GM21381 (cell line): ENCODE measurements around the gene SPATS2.
A peak's percentile ranks its signal among the peaks of the same experiment; 100 is the strongest.
"Not testable (repeated sequence)": the region's sequence is repeated elsewhere in the genome, so short reads cannot be mapped to it uniquely, and the experiment has no call there.

Experiments
- ATAC-seq: cut with Tn5 transposase; IDR thresholded peaks from one replicate; pipeline ENCODE4 v1.9.1; 2021; ENCODE audit warnings: mild to moderate bottlenecking, moderate library complexity; ENCODE audit not compliant: unreplicated experiment

SPATS2 gene

DNA sequence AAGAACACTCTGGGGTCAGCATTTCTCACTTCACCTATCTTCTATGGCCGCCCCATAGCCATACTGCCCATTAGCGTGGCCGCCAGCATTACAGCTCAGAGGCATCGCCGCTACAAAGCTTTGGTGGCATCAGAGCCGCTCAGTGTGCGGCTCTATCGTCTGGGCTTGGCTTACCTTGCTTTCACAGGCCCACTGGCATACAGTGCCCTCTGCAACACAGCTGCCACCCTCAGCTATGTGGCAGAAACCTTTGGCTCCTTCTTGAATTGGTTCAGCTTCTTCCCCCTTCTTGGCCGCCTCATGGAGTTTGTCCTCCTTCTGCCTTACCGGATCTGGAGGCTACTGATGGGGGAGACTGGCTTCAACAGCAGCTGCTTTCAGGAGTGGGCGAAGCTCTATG lies 18.0 kb upstream of the SPATS2 start:
- ATAC-seq, result no peak

DNA sequence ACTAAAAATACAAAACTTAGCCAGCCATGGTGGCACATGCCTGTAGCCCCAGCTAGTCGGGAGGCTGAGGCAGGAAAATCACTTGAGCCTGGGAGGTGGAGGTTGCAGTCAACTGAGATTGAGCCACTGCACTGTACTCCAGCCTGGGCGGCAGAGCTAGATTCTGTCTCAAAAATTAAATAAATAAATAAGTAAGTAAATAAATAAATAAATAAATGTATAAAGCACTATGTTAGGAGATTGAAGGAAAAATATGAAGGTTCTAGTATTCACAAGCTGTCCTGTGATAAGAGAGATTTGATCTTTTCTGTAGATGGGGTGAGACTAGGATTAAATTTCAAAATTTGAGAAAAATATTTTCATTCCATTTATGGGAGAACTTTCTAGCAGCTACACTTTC lies 14.9 kb upstream of the SPATS2 start:
- no peak for ATAC-seq

GRCh38 chr12:49355913-49356312 lies 11.3 kb upstream of the SPATS2 start:
- ATAC-seq, result no peak

DNA sequence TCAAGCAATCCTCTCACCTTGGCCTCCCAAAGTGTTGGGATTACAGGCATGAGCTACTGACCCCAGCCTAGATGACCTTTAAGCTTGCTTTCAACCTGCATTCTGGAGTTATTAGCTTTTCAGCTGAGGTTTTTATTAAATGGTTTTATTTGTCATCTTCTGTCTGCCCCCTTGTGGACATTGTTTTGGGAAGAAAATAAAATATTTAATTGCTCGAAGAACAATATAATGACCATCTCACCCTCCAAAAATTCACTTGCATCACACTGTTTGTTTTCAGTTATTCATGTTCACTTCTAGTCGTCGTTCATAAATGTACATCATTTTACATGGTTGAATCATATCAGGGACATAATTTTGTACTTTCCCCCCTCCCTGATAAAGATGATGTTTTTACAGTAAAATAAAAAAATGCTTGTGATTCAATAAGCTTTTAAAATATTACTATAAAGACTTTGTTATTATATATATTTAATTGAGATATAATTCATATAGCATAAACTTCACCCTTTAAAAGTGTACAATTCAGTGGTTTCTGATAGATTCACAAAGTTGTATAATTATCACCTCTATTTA lies 10.1 kb upstream of the SPATS2 start:
- no peak for ATAC-seq

DNA sequence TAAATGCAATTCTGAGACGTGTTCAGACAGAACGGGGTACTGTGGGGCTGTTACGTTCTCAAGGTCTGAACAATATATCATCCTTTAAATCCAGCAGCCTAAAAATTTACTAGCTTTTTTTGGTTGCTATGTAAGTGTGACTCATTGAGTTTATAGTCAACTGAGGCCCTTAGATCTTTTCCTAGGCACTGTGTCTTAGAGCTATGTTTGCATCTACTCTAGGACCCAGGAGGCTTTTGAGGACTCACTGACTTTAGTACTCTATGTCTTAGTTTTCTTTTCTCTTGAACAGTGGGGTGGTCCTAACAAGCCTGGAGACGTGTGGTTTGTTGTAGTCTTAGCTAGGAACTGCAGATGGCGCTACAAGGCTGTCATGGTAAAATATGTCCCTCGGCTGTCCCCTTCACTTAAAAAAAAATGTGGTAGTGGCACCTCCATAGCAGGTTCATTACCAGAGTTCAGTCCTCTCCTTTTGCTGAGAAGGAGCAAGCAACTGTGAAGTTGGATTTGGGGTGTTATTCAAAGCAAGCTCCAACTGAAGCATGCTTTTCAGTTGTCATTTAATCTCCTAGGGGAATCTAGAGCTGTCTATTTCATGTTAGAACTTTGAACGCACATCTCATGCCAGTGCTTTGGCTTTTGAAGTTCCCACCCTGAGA lies 8.7 kb upstream of the SPATS2 start:
- ATAC-seq, result no peak

DNA sequence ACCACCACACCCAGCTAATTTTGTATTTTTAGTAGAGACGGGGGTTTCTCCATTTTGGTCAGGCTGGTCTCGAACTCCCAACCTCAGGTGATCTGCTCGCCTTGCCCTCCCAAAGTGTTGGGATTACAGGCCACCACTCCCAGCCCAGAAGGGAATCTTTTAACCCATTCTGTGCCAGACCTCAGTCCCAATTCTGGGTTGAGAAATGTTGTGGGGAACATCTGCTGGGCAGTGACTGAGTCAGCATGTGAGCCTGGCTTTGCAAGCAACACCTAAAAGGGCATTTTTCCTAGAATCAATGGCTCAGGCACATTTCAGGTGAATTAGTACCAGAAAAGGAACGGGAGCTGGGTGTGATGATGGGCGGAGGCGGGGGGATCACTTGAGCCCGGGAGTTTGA lies 7.6 kb upstream of the SPATS2 start:
- ATAC-seq, result no peak

DNA sequence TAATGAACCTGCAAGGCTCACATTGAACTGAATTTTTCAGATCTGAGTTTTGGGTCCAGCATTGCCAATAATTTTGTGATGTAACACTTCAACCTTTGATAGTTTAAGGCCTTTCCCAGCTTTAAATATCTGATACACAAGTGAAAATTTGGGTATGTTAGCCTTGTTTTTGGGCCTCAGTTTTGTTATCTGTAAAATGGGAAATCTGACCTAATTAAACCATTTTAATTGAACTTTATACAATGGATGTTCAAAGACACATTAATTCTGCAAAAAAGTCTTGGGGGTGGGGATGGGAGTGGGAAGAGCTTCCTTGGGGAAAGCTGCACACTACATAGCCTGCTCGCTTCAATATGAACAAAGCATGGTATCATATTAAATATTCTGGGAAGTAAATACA lies 5.2 kb upstream of the SPATS2 start:
- no peak for ATAC-seq

- ATAC-seq, result no peak
Observed at GRCh38 chr12:49364989-49365388, 2.3 kb upstream of the SPATS2 start.

GRCh38 chr12:49365542-49365941 lies 1.7 kb upstream of the SPATS2 start:
- no peak for ATAC-seq

DNA sequence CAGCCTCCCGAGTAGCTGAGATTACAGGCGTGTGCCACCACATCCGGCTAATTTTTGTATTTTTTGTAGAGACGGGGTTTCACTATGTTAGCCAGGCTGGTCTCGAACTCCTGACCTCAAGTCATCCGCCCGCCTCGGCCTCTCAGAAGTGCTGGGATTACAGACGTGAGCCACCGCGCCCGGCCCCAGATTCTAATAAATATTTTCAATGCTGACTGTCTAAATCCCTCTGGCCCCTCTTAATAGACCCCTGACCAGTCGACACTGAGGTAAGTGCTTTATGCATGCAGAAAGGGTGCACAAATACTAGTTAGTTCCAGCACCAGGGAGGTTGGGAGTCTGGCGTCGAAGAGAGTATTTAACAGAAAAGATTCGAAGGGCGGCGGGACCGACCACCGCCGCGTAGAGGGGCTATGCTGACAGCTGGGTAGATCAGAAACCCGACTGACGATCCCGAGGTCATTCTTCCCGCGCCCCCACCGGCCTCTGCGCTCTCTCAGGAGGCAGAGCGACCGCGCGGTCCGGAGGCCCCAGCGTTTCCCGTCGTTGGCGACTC lies 1.1 kb upstream of the SPATS2 start:
- ATAC-seq, result peak; percentile 1

DNA sequence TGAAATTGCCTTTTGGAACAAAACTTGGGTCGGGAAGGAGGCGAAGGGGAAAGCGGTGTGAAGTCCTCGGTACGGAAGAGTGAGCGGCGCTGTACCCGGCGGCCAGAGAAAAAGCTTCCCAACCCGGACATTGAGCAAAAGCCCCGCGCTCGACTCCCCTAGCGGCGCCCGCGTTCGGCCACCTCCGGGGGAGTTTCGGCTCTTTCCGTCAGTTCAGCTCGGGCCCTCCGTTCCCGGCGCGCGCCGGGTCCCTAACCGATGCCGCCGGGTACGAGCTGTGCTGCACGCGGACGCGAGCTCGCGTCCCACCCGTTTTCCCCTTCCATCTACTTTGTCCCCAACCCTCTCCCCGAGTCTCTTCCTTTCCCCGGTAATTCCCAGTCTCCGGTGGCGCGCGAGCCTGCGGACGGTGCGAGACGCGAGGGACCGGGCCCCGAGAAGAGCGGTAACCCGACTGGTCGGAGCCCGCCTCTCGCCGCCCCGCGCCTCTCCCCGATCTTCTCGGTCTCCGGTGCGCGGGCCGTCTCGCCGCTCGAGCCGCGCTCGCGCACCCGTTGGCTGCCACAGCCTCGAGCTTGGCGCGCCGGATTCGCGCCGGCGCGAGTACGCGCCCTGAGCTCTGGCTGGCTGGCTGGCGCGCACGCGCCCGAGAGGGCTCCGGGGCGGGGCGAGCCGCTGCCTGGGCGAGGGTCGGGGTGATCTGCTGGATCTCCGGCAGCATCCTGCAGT lies 446 bp upstream of the SPATS2 start:
- ATAC-seq, result peak; percentile 66

DNA sequence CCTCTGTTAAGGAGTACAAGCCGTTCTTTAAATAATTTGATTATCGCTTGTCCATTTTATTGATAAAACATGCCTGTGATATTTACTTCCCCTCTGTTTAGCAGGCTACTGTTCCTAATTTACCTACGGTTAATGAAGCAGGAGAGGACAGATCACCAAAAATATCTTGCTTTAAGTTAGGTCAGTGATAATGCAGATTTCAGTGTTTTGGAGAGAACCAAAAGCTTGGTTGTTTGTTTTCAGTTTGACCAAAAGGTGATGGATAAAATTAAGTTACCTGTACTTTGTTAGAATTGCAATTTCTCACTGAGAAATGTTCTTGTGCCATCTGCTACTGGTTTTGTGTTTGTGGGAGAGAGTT lies 958 bp downstream of the SPATS2 start:
- no peak for ATAC-seq

- peak; percentile 34 for ATAC-seq
Observed at GRCh38 chr12:49369411-49370145, 2.3 kb downstream of the SPATS2 start.

DNA sequence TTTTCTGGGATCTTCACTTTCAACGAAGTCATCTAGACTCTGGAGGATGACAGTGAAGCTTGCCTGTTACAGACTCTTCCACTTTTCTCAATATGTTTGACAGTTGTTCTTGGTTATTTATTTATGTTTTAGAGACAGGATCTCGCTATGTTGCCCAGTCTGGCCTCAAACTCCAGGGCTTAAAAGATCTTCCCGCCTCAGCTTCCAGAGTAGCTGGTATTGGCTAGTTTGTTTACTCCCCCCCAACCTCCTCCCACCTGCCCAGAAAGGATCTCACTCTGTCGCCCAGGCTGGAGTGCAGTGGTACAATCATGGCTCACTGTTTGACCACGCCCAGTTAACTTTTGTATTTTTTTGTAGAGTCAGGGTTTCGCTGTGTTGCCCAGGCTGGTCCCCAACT lies 3.3 kb downstream of the SPATS2 start:
- ATAC-seq, result no peak

DNA sequence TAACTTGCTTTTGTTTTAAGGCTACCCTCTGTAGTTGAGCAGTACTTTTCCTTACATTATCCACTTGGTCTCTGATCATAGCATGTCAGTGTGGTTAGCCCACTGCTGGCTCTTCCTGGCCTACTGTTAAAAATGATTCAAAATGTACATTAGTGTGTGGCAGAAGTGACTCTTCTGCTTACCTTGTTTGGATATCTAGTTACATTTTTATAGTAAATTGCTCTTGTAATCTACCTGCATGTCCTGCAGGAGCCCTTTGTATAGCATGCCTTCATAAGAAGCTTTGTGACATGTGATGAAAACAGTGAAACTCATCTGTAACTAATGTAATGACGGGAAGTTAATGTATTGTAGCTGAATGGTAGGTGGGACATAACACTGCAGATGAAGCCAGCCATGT lies 8.1 kb downstream of the SPATS2 start:
- no peak for ATAC-seq

- no peak for ATAC-seq
Observed at GRCh38 chr12:49377386-49377785, 10.1 kb downstream of the SPATS2 start.

GRCh38 chr12:49380184-49380583 lies 12.9 kb downstream of the SPATS2 start:
- not testable (repeated sequence) for ATAC-seq

GRCh38 chr12:49388682-49389386 lies 21.6 kb downstream of the SPATS2 start:
- ATAC-seq, result no peak

DNA sequence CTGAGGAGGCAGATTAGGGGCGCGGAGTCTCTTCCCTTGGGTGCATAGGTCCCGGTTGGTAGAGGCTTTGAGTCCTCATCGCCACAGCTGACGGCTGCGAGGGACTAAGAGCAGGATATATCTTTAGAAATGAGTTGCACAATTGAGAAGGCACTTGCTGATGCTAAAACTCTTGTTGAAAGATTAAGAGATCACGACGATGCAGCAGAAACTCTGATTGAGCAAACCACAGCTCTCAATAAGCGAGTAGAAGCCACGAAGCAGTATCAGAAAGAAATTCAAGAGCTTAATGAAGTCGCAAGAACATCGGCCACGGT lies 22.1 kb downstream of the SPATS2 start:
- ATAC-seq, result no peak

- ATAC-seq, result no peak
Observed at GRCh38 chr12:49397000-49397399, 29.7 kb downstream of the SPATS2 start.

- ATAC-seq, result no peak
Observed at GRCh38 chr12:49400304-49400703, 33.0 kb downstream of the SPATS2 start.
